Stimulated activated CD8-positive, alpha-beta memory T cell treated with anti-CD3 and anti-CD28 coated beads, Interleukin-15, amount 100 ng/mL, for 1 hour (primary cell): ENCODE data around the gene ESRRG.

Experiments used
- DNase-seq: peaks from one replicate; pipeline ENCODE4 v3.0.0-alpha.2; 2020; ENCODE audit warnings: low read depth

ESRRG gene

DNA sequence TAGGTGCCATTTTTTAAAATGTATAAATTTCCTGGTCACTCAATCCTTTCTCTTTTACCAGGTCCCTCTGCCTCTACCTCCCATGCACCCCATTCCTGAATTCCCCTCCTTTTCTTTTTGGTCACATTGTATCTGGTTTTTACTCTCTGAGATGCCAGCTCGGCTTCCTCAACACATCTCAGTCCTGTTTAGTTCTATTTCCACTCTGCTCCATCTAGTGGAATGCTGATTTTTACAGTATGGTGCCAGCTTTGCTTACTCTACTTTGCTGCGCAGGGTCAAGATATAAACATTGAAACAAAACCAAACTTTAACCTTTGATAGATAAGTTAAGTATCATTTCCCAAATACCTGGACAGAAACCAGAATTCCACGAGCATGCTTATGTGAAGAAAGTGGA is 96.0 kb downstream of the ESRRG start:
- DNase-seq = no peak

DNA sequence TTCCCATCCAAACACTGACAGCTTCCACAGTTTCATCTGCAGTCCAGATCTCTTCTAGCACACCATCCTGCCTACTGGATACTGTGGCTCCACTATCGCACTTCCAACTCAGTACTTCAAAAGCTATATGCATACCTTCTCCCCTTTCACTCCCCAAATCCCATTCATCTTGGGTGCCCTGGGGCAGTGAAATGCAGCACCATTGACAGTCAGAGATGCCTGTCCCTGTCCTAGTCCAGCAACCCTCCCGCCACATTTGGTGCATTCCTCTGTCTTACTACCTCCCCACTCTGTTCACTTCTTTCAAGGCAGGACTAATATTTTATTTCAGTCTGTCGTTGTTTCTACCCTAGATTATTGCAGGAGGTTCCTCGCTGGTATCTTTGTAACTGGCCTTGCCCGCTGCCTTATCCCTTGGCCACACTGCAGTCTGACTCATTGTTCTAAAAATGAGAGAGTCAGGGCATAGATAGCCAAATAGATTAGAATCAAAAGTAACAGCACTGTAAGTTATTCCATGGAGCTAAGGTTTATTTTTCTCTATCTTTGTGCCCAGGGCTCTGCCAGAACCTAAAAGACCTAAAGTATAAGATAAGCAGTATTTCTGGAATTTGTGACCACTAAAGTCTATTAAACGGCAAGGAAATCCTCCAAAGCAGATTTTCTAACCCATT is 96.7 kb downstream of the ESRRG start:
- DNase-seq = no peak

DNA sequence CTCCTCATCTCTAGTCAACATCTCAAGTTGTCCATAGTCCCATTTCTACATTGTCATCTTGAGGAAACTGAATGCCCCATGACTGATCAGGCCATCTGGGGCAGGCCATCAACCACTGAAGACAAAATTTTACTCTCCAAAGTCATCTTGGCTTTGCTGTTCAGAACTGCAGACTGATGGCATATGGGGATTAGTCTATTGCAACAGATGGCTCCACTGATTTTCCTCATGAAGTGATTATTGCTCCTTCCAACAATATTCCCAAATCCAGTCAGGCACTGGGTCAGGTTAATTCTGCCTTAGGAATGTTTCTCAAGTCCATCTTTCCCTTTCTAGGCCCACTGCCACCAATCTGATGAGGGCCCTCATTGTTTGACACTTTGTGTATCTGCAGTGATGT is 101.7 kb downstream of the ESRRG start:
- no peak for DNase-seq

DNA sequence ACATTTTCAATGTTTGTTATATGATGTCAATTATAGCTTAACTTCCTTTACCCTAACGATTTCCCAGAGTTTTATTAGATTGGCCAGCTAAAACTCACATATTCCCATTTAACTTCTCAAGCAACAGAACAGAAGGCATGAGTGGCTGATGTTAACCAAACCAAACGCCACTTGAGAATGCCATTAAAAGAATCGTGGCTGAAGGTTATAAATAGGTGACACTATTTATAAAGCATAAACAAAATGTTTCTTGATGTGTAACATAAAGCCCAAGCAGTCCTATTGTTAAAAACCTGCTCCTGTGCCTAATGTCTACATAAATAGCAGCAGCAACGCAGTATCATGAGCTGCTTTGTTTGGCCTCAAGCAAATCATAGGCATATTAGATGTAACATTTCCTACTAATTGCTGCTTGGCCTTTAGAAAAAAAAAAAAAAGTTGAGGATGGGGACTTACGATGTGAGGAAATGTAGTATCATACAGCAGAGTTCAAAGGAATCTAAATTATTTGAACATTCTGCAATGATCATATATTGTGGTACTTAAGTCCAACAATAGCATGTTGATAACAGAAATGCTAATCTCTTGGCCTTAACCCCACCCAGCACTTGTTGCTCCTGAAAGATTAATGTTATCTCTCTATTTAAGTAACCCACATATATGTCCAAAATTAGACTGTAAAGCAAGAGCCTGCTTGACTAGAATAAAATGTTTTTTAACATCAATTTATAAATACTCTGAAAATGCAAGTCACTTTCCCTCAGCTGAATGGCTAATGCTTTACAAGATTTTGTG is 106.0 kb downstream of the ESRRG start:
- no peak for DNase-seq

DNA sequence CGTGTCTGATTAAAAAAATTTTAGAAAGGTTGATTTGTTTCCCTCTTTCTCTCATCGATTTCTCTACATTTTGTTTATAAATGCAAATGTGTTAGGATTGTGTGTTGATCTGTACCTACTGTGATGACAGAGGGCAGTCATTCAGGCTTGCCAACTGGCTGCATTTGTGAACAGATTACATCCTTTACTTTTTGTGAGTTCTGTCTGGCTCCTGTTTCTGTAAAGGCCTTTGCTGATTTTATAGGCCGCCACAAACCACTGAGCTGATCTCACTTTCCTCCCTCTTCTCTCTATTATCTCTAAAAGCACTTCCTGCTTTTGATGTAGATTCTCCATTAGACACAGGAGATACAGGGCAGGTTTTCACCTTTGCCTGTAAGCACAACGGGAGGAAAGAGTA is 106.8 kb downstream of the ESRRG start:
- no peak for DNase-seq

DNA sequence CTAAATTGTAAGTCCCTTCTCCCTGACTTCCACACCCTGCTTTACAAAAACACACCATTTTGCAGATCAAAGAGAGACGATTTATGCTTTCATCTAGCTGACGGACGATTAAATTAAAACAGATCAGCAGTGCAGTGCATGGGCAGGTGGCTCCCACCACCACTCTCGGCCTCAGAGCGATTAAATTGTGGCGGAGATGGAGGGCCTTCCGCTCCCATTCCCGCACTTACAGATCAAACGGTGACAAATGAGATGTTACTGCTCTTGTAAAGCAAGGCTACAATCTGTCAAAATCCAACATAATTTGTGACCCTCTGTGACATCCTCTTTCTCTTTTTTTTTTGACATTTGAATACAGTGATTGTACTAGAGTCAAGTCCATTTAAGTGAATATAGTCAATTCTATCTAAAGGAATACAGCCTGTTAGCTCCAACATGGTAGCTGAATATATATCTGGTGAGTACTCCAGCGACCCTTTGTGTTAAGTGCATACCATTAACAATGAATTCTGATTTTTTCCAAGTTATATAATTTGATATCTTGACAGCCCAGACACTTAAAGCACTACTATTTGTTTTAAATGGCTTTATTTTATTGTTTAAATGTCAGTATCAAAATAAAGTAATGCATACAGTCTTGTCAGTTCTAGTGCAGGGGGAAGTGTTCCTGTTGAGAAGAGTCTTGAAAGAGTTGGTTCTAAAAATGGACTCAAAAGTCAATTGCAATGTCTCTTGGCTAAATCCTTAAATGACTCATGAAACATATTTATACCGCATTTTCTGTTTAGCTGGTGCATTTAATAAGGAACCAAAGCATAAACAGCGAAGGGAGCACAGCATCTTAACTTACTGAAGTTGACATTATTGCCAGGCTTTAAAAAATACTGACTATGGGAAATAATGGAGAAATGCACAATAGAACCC is 109.0 kb downstream of the ESRRG start:
- DNase-seq = no peak

DNA sequence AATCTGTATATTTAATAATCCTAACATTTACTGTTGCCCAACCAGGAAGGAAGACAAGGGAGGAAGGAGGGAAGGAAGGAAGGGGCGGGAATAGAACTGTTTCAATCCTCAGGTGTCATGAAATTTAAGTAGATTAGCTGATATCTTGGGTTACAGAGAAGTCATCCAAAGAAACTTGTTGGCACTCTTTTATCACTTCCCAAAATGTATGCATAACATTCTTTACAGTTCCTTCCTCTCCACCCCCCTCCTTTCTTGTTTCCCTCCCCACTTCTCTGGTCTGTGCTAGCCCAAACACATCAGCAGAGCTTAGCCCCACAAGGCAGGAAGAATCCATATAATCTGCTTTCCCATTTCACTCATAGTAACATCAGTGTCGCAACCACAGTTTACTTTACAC is 110.9 kb downstream of the ESRRG start:
- DNase-seq = no peak

DNA sequence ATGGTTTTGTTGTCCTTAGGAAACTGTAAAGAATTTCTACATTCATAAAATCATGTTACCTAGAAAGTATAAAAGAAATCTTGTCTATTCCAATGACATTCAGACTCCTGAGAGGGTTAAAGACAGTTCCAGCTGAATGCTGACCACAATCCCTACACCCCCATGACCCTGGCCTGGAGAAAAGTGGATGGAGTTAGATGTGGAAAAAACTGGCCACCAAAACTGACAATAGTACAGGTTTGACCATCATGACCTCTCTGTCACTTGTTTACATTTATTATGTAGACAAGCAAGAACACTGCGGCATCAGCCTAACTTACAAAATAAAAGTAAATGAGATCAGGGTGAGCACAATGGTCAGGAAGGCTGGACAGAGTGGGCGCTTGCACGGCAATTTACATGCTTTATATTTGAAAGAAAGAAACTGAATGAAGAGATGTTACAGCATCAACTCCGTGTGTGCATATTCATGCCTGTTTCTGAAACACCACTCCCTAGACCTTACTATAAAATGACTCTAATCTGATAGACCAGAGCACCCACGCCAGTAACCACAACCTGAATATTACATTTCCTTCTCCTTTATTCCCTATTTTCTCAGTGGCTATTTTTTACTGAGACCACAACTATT is 116.0 kb downstream of the ESRRG start:
- no peak for DNase-seq

DNA sequence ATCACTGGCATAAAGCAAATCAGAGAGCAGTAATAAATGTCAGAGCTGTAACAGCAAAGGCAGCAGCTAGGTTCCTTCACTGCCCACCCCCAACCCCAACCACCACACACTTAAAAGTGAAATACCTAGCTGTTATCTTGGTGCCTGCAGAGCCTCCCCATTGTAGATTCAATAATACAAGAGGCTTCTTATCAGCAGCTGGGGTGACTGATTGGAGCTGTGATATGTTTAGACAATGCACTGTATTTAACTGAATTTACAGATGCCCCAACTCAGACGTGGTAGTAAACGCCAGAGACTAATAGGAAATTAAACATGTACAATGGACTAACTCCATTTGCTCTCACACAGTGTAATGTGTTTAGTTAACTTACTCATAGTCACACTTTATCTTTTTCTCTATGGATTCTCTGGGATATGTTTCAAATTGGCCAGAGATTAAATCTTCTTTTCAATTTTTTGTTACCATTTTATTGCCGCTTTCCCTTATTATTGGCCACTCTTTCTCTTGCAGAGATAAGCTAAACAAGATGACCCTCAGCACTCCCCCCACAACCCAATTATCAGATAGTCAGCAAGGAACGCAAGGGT is 117.1 kb downstream of the ESRRG start:
- DNase-seq = no peak

DNA sequence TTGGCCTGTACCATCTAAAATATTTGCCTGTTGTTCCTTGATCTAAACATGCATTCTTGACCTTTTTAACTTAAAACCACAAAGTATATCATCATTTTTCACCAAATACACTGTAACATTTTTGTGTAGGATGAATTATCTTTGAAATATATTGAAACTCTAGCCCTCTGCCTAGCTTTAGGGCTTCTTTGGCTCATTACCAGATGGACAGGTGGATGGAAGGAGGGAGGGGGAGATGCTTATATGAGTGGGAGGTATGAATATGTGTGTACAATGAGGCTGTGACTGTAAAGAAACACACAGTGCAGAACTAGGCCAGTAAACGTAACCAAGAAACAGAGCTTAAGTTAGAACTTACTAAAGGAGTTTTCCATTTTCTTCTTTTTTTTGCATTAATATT is 118.5 kb downstream of the ESRRG start:
- DNase-seq = no peak

DNA sequence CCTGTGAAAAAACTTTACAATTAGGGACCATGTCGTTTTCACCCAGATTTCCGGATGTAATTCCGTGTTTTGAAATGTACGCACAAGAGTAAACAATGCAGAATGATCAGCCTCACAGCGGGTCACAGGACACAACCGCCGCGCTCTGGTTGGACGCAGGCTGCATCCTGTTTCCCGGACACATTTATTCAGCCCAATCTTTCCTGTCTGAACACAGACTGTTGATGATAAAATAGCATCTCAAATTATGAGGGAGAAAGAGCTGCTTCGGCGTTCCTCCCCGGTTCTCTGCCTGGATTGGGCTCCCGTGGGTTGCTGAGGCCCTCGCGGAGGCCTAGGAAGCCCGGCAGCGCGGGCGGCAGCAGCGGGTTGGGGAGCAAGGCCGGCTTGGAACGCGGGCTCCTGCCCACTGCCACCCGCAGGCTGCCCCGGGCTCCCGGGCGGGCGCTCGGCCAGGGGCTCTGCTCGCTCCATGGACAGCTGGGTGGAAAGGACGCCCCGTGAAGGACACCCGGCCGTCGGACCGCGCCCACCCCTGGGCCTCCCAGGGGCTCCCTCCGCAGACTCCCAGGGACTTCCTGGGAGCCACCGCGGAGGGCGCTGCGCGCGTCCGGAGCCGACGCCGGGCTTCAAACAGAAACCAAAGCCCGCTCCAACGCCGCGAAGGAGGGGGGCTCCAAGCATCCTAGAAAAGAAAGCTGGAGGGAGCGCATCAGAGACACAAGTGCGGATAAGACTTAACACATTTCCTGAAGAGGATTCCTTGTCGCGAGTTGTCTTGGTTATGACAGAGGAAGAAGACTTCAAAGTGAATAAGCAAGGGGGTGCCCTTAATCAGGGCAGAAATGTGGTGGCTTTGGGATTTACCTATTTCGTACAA is 122.3 kb downstream of the ESRRG start:
- DNase-seq = no peak

DNA sequence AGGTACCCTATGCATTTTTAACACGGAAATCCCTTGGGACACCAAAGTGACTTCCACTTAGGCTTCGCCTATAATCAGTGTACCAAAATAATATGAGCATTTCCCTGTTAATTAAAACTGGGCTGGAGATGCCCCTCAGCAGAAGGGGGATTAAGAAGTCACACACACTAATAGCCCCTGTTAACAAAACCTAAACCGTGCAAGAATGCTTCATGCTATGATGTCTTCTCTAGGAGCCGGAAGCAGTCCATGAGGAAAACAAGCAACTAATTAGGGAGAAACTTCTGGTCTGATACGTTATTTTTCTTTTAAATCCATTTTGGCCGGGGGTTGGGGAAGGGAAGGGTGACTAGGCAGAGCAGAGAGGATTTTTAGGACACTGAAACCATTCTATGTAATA is 123.4 kb downstream of the ESRRG start:
- no peak for DNase-seq

DNA sequence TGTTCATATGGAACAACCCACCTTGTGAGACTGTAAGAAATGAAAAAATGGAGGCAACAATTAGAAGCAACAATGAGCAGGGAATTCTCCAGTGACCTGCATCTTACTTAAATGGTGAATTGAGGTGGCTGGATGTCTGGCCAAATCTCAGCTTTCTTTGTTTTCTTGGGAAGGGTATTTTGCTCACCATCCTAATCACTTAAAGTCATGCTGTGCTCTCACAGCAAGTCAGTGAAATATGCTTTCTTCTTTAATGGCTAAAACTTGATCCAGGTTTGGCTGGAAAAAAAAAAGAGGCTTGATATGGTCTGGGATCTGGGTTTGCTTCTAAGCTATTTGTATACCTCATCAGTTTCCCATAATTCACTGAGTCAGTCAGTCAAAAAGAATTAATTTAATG is 124.8 kb downstream of the ESRRG start:
- DNase-seq = no peak

DNA sequence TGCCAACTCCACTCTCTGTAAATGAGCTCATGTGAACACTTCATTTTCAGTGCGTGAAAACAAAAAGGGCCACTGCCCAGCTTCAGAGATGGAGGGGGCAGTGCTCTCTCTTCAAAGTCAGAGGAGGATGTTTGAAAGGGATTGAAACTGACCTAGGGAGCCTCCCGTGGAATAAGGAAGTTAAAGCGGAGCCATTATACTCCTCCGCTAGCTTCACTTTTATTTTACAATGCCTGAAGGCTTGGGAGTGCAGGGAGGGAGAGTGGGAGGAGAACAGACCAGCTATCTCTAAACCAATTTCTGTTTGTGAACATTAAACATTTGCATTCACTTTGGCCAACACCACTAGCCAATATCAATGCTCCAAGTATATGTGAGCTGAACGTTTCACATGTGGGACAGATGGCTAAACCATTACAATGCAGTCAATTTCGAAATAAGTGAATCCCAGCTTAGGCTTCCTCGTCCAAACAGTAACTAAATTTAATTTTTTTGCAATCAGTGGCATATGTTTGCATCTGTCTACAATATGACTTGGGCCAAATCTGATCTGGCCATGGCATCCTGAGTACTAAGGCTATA is 126.9 kb downstream of the ESRRG start:
- DNase-seq = no peak

DNA sequence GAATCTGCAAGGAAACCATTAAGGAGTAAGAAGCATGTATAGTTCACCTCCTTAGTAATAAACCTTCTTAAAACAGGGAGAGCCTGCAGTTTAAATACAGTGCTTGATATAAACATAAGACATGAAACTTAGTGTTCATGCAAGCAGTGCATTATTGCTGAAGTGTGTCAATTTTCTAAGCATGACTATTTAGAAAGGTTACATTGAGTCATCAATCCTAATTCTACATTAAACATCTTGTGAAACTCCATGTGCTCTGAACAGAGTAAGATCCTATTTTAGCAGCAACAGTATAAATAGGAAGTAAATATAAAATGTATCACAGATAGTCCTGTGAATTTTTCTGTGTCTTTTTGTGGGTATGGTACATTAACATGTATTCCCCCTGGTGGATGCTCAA is 135.5 kb downstream of the ESRRG start:
- no peak for DNase-seq

DNA sequence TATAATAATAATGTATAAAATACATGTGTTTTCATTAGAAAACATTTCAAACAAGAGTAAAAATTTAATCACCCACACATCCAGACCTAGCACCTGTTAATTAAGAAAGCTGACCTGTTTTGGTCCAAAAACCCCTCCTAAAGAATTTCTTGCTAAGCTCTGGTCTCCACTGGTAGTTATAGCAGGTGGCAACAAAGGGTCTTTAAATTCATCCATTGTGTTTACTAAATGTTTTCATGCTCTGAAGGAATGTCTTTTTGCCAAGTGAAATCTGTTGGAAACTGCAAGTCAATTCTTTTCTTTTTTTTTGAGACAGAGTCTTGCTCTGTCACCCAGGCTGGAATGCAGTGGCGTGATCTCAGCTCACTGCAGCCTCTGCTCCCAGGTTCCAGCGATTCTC is 141.1 kb downstream of the ESRRG start:
- no peak for DNase-seq

DNA sequence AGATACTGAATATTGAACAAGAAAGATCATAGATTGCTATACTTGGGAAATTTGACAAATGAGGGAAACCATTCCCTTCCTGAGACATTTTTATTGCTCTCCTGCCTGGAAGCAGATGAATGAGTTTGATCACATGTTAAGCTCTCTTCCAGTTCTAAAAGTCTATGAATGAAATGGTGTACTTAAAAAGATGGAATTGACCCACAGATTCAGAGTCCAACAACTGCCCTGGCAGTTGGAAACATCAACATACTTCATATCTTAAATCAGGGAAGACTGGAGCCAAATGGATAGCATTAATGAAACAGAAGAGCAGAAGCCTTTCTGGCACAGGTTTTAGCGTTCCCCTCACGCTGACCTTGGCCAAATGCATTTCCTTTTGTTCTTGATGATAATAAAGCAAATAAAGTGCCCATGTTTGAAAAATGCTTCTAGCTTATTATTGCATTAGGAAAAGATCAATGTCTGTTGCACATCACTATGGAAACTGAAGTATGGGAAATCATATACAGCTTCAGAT is 142.6 kb downstream of the ESRRG start:
- no peak for DNase-seq

DNA sequence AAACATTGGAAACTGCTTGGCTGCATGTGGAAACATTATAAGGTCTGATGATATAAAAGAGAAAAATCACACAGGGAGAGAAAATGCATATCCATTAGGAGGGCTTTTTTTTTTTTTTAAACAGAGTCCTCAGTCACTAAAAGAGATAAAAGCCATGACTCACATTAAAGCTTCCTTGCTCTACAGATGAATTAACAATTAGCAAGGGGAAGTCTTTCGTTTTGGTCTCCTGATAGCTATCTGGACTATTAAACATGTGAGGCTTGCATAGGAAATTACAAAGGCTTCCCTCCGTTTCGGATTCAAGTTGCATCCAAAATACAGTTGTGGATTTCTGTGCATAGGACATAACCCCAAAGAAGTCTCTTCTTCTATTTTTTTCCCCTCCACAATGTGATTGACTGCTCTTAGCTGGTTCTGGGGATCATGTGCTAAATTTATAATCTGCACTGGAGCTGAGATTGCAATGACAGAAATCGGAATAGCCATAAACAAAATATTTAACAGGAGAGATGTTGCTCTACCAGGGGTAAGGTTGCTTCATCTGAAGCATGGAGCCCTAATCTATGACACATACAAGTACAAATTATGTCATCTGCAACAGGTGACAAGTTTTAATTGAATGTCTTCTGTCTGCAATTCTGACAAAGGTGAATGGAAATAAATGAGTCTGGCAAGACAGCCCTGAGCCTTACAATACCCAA is 146.8 kb downstream of the ESRRG start:
- DNase-seq = no peak

DNA sequence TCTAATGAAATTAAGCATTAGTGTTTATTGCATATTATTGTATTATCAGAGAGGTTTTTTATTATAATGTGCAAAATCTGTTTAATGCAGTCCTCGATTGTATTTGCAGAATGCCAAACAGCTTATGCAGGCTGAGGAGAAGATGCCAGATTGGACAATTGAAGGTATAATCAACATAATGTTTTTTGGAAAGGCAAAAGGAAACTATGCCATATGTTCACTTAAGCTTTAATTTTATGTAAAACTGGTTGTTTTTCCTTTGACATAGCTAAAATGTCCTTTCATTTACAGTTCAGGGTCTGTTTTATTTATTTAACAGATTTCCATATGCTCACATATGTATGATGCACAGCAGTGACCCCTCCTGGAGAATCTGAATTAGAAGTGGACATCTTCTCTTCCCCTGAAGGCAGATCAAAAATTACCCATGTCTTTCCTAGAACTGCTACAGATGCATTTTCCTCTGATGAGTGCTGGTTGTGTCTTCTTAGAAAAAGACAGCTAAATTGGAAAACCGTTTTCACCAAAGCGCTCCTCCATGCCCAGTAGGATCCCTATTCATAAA is 156.5 kb downstream of the ESRRG start:
- no peak for DNase-seq
